ENCODE data around the gene NFKBIL1.
"Not testable (repeated sequence)": the region's sequence is repeated elsewhere in the genome, so short reads cannot be mapped to it uniquely, and the experiment has no call there.

The NFKBIL1 gene

GRCh38 chr6:31580807-31581433 lies 33.5 kb downstream of the NFKBIL1 start:
- peak; percentile 49 for DNase-seq (ENCODE audit: low read depth)

GRCh38 chr6:31581434-31582229 lies 34.2 kb downstream of the NFKBIL1 start:
- DNase-seq (ENCODE audit: low read depth), result no peak

- no peak for DNase-seq (ENCODE audit: low read depth)
Measured at GRCh38 chr6:31582230-31582643, 34.8 kb downstream of the NFKBIL1 start, which contains the start of gene LTB. Gene LTB (minus strand): TSS chr6:31582424. CDS start chr6:31582417, 7 bp downstream.

- DNase-seq (ENCODE audit: low read depth), result no peak
Measured at GRCh38 chr6:31585491-31585890, 38.1 kb downstream of the NFKBIL1 start.

GRCh38 chr6:31586008-31586407 lies 38.6 kb downstream of the NFKBIL1 start, which contains the start of gene LST1:
Gene LST1 (plus strand): TSS chr6:31586277. CDS start chr6:31587300, 1,023 bp downstream.
- no peak for DNase-seq (ENCODE audit: low read depth)

GRCh38 chr6:31586599-31587281 lies 39.3 kb downstream of the NFKBIL1 start:
- no peak for DNase-seq (ENCODE audit: low read depth)

- no peak for DNase-seq (ENCODE audit: low read depth)
Measured at GRCh38 chr6:31587791-31588777, 40.7 kb downstream of the NFKBIL1 start.

GRCh38 chr6:31588871-31589650 lies 41.7 kb downstream of the NFKBIL1 start:
- no peak for DNase-seq (ENCODE audit: low read depth)

GRCh38 chr6:31590691-31591090 lies 43.3 kb downstream of the NFKBIL1 start:
- DNase-seq (ENCODE audit: low read depth), result not testable (repeated sequence)

- DNase-seq (ENCODE audit: low read depth), result no peak
Measured at GRCh38 chr6:31592396-31592771, 45.0 kb downstream of the NFKBIL1 start.

- no peak for DNase-seq (ENCODE audit: low read depth)
Measured at GRCh38 chr6:31597006-31597405, 49.6 kb downstream of the NFKBIL1 start.

GRCh38 chr6:31607317-31607716 lies 59.9 kb downstream of the NFKBIL1 start:
- no peak for DNase-seq (ENCODE audit: low read depth)
